HepG2 (cell line): ENCODE data around the gene SSBP4. TPM values are rescaled to one million over a fixed set of nuclear protein-coding genes. Genes with fewer than 3 reads are reported as not detected.

Experiments used
- ELF4 ChIP-seq: sonication (generic); formaldehyde crosslinking; IDR thresholded peaks from 2 replicates; pipeline ENCODE4 v1.5.0; 2020; ENCODE audit warnings: missing genetic modification reagents, mild to moderate bottlenecking, moderate library complexity, borderline replicate concordance
- FOXA3 ChIP-seq: IDR thresholded peaks from 2 replicates; pipeline ENCODE4 v1.6.1; 2016; ENCODE audit warnings: missing genetic modification reagents, missing compliant biosample characterization
- GLI4 ChIP-seq: sonication (generic); formaldehyde crosslinking; IDR thresholded peaks from 2 replicates; pipeline ENCODE4 v1.5.1; 2020; ENCODE audit warnings: missing genetic modification reagents, mild to moderate bottlenecking, moderate library complexity, borderline replicate concordance
- KDM5A ChIP-seq: fragments of 200-600 bp; sonication (generic); IDR thresholded peaks from 2 replicates; pipeline ENCODE4 v1.7.0; 2018; ENCODE audit warnings: antibody characterized with exemption, mild to moderate bottlenecking, low read length, borderline replicate concordance
- SALL2 ChIP-seq: sonication (generic); formaldehyde crosslinking; IDR thresholded peaks from 2 replicates; pipeline ENCODE4 v1.8.1; 2023; ENCODE audit warnings: mild to moderate bottlenecking, missing genetic modification reagents, inconsistent platforms
- SRF ChIP-seq: IDR thresholded peaks from 2 replicates; pipeline ENCODE4 v1.6.1; 2011; ENCODE audit warnings: mild to moderate bottlenecking, low read depth, low read length, moderate library complexity
- ZNF17 ChIP-seq: sonication (generic); formaldehyde crosslinking; IDR thresholded peaks from 2 replicates; pipeline ENCODE4 v1.5.0; 2020; ENCODE audit warnings: mild to moderate bottlenecking, missing genetic modification reagents
- ZNF44 ChIP-seq: sonication (generic); formaldehyde crosslinking; IDR thresholded peaks from 2 replicates; pipeline ENCODE4 v1.5.1; 2020; ENCODE audit warnings: mild to moderate bottlenecking, missing genetic modification reagents
- polyA plus RNA-seq, 8 experiments: library from polyadenylated mRNA; depleted of rRNA in 3 of 8; stranded (reverse) in 7 of 8; unstranded in 1 of 8; fragments of >200 nt; fragmentation: Illumina TruSeq in 4 of 8; extraction: Trizol in 4 of 8; gene quantifications; 2 replicates each; pipeline versions ENCODE4 v1.2.1 to v1.2.3, GENCODE V29; 2011 to 2016; ENCODE audit warnings: low read depth in 4 of 8, missing spikeins in 1 of 8, mixed read lengths in 1 of 8; ENCODE audit not compliant: insufficient read depth in 1 of 8
- total RNA-seq, 5 experiments: library from RNA; depleted of rRNA; stranded (reverse); fragments of >200 nt; fragmentation: Illumina TruSeq; extraction: Trizol; gene quantifications; 2 replicates each; pipeline ENCODE4 v1.2.3, GENCODE V29; 2016; ENCODE audit warnings: low read depth in 1 of 5
- TF ChIP-seq, protein P1 (sequence below): sonication (generic); formaldehyde crosslinking; IDR thresholded peaks from 2 replicates; pipeline ENCODE4 v1.5.1; 2020; ENCODE audit warnings: missing genetic modification reagents, mild to moderate bottlenecking, borderline replicate concordance
- TF ChIP-seq, protein P2 (sequence below): sonication (generic); formaldehyde crosslinking; IDR thresholded peaks from 2 replicates; pipeline ENCODE4 v1.4.0; 2020; ENCODE audit warnings: mild to moderate bottlenecking, missing genetic modification reagents
- TF ChIP-seq, protein P3 (sequence below): sonication (generic); formaldehyde crosslinking; IDR thresholded peaks from 2 replicates; pipeline ENCODE4 v1.5.0; 2020; ENCODE audit warnings: mild to moderate bottlenecking, missing genetic modification reagents
- TF ChIP-seq, protein P4 (sequence below): sonication (generic); formaldehyde crosslinking; IDR thresholded peaks from 2 replicates; pipeline ENCODE4 v1.4.0; 2020; ENCODE audit warnings: mild to moderate bottlenecking, missing genetic modification reagents
- TF ChIP-seq, protein P5 (sequence below): fragments of 450-650 bp; IDR thresholded peaks from 2 replicates; pipeline ENCODE4 v1.6.1; 2017; ENCODE audit warnings: mild to moderate bottlenecking

SSBP4 gene
- total and polyA plus RNA-seq, 2 of the 13 experiments (the other 11 are each of a cell fraction or from before 2014, with no cell fraction given), result 20.8 to 39.5 TPM

DNA sequence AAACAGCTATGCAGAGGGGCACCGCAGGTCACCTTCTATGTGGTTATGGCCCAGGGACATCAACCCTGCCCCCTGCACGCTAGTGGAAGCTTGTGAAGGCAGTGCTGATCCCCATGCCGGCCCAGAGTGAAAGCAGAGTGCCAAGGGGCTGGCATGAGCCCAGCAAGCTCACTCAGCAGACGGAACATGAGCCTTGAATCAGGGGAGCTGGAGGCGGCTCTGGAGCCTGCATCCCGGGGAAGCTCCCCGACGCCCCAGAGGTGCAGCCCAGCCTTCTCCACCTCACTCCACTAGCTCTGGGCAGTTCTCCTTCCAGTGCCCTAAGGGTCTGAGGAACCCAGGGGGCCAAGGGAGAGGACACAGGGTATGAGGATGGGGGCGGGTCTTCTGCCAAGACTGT lies 37.8 kb downstream of the SSBP4 start (continued):
- TF ChIP-seq, protein P1, sequence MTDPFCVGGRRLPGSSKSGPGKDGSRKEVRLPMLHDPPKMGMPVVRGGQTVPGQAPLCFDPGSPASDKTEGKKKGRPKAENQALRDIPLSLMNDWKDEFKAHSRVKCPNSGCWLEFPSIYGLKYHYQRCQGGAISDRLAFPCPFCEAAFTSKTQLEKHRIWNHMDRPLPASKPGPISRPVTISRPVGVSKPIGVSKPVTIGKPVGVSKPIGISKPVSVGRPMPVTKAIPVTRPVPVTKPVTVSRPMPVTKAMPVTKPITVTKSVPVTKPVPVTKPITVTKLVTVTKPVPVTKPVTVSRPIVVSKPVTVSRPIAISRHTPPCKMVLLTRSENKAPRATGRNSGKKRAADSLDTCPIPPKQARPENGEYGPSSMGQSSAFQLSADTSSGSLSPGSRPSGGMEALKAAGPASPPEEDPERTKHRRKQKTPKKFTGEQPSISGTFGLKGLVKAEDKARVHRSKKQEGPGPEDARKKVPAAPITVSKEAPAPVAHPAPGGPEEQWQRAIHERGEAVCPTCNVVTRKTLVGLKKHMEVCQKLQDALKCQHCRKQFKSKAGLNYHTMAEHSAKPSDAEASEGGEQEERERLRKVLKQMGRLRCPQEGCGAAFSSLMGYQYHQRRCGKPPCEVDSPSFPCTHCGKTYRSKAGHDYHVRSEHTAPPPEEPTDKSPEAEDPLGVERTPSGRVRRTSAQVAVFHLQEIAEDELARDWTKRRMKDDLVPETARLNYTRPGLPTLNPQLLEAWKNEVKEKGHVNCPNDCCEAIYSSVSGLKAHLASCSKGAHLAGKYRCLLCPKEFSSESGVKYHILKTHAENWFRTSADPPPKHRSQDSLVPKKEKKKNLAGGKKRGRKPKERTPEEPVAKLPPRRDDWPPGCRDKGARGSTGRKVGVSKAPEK (CRISPR knock-in tag), result no peak
- TF ChIP-seq, protein P2, sequence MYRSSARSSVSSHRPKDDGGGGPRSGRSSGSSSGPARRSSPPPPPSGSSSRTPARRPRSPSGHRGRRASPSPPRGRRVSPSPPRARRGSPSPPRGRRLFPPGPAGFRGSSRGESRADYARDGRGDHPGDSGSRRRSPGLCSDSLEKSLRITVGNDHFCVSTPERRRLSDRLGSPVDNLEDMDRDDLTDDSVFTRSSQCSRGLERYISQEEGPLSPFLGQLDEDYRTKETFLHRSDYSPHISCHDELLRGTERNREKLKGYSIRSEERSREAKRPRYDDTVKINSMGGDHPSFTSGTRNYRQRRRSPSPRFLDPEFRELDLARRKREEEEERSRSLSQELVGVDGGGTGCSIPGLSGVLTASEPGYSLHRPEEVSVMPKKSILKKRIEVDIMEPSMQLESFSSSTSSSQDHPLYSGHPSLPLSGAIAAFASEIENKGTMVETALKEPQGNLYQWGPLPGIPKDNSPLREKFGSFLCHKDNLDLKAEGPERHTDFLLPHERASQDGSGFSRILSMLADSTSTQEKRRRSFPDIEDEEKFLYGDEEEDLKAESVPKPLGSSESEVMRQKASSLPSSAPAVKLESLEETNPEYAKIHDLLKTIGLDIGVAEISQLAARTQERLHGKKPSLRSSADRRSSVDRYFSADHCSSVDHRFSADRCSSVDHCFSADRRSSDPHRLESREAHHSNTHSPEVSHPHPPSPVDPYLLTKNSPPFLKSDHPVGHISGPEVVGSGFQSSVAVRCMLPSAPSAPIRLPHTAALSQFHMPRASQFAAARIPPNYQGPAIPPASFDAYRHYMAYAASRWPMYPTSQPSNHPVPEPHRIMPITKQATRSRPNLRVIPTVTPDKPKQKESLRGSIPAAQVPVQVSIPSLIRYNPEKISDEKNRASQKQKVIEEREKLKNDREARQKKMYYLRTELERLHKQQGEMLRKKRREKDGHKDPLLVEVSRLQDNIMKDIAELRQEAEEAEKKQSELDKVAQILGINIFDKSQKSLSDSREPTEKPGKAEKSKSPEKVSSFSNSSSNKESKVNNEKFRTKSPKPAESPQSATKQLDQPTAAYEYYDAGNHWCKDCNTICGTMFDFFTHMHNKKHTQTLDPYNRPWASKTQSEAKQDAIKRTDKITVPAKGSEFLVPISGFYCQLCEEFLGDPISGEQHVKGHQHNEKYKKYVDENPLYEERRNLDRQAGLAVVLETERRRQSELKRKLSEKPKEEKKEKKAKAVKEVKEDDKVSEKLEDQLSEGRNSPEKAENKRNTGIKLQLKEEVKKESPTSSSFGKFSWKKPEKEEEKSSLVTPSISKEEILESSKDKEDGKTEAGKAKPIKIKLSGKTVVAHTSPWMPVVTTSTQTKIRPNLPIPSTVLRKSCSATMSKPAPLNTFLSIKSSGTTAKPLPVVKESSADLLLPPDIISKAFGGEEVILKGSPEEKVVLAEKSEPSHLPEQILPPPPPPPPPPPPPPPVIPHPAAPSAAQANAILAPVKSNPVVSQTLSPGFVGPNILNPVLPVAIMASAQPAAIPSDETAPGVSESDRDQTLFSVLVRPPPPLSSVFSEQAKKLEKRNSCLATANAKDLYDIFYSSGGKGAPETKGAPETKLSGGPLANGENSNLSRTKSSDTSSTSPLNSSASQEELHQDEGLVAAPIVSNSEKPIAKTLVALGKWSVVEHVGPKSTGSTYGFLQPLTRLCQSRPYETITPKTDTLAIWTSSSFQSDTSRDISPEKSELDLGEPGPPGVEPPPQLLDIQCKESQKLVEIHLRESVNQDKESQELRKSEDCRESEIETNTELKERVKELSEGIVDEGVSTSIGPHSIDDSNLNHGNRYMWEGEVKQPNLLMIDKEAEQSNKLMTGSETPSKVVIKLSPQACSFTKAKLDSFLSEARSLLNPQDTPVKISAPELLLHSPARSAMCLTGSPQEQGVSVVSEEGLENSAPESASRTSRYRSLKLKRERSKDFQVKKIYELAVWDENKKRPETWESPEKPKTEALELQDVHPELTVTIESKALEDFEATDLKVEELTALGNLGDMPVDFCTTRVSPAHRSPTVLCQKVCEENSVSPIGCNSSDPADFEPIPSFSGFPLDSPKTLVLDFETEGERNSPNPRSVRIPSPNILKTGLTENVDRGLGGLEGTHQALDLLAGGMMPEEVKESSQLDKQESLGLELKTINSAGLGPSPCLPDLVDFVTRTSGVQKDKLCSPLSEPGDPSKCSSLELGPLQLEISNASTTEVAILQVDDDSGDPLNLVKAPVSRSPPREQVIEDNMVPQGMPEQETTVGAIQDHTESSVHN (CRISPR knock-in tag), result no peak
- TF ChIP-seq KDM5A (no peak), FOXA3 (no peak), ZNF17 (CRISPR knock-in tag) (no peak), SRF (no peak), ELF4 (CRISPR knock-in tag) (no peak), GLI4 (CRISPR knock-in tag) (no peak), SALL2 (no peak), ZNF44 (CRISPR knock-in tag) (no peak)
- TF ChIP-seq, protein P3, sequence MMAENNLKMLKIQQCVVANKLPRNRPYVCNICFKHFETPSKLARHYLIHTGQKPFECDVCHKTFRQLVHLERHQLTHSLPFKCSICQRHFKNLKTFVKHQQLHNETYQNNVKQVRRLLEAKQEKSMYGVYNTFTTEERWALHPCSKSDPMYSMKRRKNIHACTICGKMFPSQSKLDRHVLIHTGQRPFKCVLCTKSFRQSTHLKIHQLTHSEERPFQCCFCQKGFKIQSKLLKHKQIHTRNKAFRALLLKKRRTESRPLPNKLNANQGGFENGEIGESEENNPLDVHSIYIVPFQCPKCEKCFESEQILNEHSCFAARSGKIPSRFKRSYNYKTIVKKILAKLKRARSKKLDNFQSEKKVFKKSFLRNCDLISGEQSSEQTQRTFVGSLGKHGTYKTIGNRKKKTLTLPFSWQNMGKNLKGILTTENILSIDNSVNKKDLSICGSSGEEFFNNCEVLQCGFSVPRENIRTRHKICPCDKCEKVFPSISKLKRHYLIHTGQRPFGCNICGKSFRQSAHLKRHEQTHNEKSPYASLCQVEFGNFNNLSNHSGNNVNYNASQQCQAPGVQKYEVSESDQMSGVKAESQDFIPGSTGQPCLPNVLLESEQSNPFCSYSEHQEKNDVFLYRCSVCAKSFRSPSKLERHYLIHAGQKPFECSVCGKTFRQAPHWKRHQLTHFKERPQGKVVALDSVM (CRISPR knock-in tag), result no peak
- TF ChIP-seq, protein P4, sequence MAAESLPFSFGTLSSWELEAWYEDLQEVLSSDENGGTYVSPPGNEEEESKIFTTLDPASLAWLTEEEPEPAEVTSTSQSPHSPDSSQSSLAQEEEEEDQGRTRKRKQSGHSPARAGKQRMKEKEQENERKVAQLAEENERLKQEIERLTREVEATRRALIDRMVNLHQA (CRISPR knock-in tag), result no peak
- TF ChIP-seq, protein P5, sequence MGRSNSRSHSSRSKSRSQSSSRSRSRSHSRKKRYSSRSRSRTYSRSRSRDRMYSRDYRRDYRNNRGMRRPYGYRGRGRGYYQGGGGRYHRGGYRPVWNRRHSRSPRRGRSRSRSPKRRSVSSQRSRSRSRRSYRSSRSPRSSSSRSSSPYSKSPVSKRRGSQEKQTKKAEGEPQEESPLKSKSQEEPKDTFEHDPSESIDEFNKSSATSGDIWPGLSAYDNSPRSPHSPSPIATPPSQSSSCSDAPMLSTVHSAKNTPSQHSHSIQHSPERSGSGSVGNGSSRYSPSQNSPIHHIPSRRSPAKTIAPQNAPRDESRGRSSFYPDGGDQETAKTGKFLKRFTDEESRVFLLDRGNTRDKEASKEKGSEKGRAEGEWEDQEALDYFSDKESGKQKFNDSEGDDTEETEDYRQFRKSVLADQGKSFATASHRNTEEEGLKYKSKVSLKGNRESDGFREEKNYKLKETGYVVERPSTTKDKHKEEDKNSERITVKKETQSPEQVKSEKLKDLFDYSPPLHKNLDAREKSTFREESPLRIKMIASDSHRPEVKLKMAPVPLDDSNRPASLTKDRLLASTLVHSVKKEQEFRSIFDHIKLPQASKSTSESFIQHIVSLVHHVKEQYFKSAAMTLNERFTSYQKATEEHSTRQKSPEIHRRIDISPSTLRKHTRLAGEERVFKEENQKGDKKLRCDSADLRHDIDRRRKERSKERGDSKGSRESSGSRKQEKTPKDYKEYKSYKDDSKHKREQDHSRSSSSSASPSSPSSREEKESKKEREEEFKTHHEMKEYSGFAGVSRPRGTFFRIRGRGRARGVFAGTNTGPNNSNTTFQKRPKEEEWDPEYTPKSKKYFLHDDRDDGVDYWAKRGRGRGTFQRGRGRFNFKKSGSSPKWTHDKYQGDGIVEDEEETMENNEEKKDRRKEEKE, result no peak
